GM21423 (cell line): ENCODE measurements around the gene RTP2.

Experiments used
- ATAC-seq: cut with Tn5 transposase; IDR thresholded peaks from one replicate; pipeline ENCODE4 v1.9.1; 2021; ENCODE audit warnings: mild to moderate bottlenecking, moderate library complexity; ENCODE audit not compliant: unreplicated experiment

Gene RTP2, protein sequence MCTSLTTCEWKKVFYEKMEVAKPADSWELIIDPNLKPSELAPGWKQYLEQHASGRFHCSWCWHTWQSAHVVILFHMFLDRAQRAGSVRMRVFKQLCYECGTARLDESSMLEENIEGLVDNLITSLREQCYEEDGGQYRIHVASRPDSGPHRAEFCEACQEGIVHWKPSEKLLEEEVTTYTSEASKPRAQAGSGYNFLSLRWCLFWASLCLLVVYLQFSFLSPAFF

GRCh38 chr3:187702507-187703033 lies at the start of gene RTP2:
TSS of gene RTP2 (minus strand) at chr3:187702557. CDS start at chr3:187702128, 429 bp downstream.
- ATAC-seq = no peak

DNA sequence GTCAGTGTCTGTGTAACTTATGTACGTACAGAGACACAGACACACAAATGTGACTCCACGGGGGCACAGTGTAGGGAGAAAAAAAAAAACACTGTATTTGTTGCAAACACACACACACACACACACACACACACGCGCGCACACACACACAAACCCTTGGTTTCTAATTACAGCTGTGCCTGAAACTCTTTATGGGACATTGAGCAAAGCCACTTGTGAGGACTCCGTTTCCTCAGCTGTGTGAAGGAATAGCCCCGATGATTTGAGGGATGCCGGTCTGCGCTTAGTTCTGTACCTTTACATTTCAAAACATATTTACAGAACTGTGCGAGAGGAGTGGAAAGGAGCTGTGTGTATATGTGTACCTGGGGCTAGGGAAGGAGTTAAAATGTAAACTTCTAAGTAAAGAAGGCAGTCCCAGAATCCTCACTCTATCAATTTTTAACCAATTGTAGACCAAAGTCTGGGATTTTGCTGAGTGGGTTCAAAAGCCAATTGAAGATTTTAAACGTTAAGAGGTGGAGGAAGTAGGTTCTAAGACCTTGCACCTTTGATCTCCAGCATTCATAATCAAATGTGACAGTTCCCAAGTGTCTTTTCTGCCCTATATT lies 48.3 kb upstream of the RTP2 start:
- no peak for ATAC-seq

- no peak for ATAC-seq
These were observed 47.7 kb upstream of the RTP2 start for GRCh38 chr3:187750006-187750512.

- ATAC-seq = peak; percentile 50
These were observed 45.7 kb upstream of the RTP2 start for GRCh38 chr3:187748050-187748481.

GRCh38 chr3:187747506-187747905 lies 45.1 kb upstream of the RTP2 start:
- ATAC-seq = no peak

GRCh38 chr3:187746442-187747281 lies 44.3 kb upstream of the RTP2 start:
- ATAC-seq = no peak

GRCh38 chr3:187746059-187746441 lies 43.7 kb upstream of the RTP2 start:
- no peak for ATAC-seq

DNA sequence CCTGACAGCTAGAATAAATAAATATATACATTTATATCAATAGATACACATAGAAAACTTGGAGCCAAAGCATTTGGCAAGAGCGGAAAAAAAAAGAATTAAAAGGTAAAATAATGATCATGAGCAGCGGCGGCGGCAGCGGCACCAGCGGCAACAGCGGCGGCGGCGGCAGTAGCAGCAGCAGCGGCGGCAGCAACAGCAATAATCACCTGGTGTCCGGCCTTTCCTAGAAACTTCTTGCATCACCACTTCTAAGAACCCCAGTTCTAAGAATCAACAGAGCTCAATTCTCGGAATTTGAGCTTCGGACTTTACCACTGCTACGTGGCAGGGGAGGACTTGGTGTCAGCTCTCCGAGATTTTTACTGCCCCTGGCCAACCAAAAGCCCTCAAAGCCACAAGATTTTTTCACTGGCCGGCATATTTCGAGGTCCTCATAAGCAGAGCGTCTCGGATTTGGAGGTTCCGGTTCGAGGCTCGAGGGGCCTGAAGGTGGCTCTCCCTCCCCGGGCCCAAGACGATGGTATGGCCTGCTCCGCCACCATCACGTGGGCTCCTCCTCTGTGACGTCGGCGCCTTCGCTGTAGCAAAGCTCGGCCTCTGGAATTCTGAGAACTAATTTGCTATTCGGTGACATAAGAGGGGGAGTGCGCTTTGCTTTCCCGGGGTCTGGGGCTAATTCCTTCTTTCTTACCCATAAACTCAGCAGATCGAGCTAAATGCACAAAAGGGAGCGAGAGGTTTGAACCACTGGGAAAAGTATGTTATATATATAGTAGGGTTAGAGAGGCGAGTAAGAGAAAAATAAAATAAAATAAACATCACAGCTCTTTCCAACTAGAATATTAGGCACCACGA lies 43.1 kb upstream of the RTP2 start, which contains the start of gene BCL6:
Gene BCL6, minus strand, starts transcription at position 268 of the 858 bp plus-strand sequence. CDS start 11,775 bp downstream, outside the sequence.
- peak; percentile 60 for ATAC-seq

GRCh38 chr3:187744169-187745151 lies 42.1 kb upstream of the RTP2 start:
- no peak for ATAC-seq

- ATAC-seq = no peak
These were observed 41.1 kb upstream of the RTP2 start for GRCh38 chr3:187743195-187744141.

- ATAC-seq = no peak
These were observed 40.2 kb upstream of the RTP2 start for GRCh38 chr3:187742351-187743171.

GRCh38 chr3:187741403-187742350 lies 39.3 kb upstream of the RTP2 start:
- no peak for ATAC-seq

DNA sequence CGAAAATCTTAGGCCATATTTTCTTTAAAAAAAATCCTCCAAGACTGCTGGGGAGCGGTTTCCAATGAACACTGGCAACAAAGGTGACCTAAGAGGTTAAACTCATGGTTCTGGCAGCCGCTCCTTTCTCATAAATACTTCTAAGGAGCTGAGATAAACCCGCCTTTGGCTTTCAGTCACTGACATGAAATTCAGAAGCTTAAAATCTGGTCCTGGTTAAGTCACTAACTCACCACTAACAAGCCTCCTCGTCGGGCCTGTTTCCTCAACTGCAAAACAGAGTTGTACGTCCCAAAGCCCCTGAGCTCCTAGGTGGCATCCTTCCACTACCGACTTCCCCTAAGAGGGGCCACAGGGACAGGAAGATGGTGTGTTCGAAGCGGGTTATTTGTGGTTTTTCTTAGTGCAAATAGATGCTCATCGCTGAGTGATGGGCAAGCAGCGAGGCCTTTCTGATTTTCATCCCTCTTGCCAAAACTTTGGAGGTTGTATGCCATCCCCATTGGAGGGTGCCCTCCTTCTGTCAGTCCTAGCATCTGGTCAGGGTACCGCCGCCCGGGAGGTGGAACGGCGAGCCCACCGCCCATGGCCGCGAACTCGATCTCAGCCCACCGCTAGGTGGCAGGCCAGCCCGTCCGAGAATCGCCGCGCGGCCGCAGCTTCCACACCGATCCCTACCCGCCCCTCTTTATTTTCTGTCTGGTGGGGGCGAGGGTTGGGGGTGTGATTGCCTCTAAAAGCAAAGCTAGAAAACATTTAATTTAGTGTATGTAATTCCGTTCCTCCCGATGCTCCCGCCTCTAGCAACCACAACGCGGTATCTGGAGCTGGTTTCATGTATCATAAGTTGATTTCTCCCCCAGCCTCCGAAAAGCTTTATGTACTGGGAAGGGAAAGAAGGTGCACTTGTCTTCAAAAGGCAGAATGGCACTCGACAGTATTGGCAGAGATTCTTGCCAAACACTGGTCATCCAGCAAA lies 38.4 kb upstream of the RTP2 start:
- no peak for ATAC-seq

DNA sequence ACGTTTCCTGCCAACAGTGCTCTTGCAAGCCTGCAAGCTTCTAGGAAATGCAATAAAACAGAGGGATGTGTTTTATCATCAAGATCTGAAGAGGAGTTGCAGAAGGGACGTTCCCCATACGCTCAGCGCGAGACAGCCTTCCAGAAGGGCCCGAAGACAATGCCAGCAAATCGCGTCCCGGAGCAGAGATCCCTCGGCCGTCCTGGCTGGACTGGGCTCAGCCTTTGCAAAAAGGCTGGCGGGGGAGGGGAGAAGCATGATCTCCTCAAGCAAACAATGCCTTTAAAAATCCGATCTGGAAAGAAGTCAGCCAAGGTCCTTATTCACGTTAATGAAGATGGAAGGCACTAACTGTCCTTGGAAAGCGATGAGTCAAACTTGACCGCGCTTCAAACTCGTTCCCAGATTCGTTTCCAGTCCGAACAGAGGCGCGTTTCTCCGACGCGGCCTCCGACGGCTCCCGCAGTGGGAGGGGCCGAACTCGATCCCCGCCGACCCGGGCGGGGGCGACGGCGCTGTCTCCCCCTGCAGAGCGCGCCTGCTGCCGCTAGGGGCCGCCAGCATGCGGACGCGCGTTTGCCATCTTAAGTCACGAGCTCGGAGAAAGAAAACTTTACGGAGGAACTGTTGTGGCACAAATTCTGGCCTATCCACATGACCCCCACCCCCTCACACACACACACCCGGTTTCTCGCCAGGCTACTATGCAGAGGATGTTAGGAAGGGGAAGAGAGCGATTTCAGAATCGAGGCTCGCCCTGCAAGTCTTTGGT lies 37.4 kb upstream of the RTP2 start:
- peak; percentile 43 for ATAC-seq
